Measurements from ENCODE around the gene FAIM2. TPM values are rescaled to one million over a fixed set of nuclear protein-coding genes. Genes with fewer than 3 reads are reported as not detected.

FAIM2 gene
- total RNA-seq, 1 experiment from 2014 or later: 0.22 TPM

GRCh38 chr12:49823350-49823749 is 80.3 kb downstream of the FAIM2 start:
- POLR2A ChIA-PET: no interaction called here
- H3K4me1 Mint-ChIP-seq: peaks cover 42% of the 10 kb centered on the region
- ATAC-seq: no peak

DNA sequence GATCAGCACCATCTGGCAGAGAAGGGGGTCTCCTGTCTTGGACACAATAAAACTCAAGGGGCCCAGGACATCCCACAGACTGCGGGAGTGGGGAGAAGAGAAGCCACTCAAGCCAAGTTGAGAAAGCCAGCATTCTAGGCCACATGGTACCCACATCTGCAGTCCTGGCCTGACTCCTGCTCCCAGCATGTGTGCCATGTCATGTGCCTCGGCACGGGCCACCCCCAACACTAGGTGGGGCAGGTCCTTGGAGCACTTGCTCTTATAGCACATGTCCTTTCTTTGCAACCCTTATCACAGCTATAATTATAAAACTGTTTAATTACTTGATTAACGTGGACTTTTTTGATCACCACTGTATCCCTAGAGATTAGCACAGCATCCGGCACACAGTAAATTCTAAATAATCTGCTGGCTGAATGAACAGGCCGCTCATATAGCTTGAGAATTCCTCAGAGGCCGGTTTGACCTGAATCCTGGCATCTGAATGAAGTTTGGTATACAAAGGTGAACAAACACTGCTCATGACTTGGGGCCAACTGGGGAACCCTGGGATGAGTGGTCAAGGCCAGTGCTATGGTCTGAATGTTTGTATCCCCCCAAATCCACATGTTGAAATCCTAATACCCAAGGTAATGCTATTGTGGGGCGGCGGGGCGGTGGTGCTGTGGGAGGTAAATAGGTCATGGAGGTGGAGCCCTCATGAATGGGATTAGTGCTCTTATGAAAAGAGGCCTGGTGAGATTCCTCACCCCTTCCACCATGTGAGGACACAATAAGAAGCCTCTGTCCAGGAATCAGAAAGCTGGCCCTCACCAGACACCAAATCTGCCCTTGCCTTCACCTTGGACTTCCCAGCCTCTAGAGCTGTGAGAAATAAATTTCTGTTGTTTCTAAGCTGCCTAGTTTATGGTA is 82.1 kb downstream of the FAIM2 start:
- Mint-ChIP-seq H3K4me1 (peaks cover 36% of the 10 kb centered on the region), H3K36me3 (peaks cover 8% of the 10 kb centered on the region), H3K9me3 (no peaks in the 10 kb centered on the region), H3K27ac (no peak overlapping the region), H3K27me3 (ENCODE audit: low read depth) (no peaks in the 10 kb centered on the region), H3K4me3 (no peak overlapping the region)
- ChIA-PET CTCF (interaction anchor here (0.6 to 2.3 kb wide), 6 partner anchors 11 to 1262 kb away, joined by 3 to 11 read pairs (median 4); no protein-coding TSS in a partner anchor), POLR2A (interaction anchor here (0.6 to 1.0 kb wide), 2 partner anchors 13 to 105 kb away, joined by 5 read pairs; no protein-coding TSS in a partner anchor)
- ATAC-seq: no peak
- TF ChIP-seq CREM (CRISPR knock-in tag; IDR thresholded peaks at IDR 0.05): no peak
- DNase-seq (ENCODE audit: low spot score): no peak

More at GRCh38 chr12:49823350-49823749, 80.3 kb downstream of the FAIM2 start:
- peaks cover 8% of the 10 kb centered on the region for H3K36me3 Mint-ChIP-seq
- no peaks in the 10 kb centered on the region for H3K27me3 Mint-ChIP-seq (ENCODE audit: low read depth)
- no peak for TF ChIP-seq PRRX2 (CRISPR knock-in tag; IDR thresholded peaks at IDR 0.05)
- TF ChIP-seq MAX (CRISPR knock-in tag; IDR thresholded peaks at IDR 0.05): no peak
- no peak for TF ChIP-seq GTF2I (CRISPR knock-in tag; conservative IDR thresholded peaks at IDR 0.05)
- TF ChIP-seq SOX15 (CRISPR knock-in tag; IDR thresholded peaks at IDR 0.05): no peak
- TF ChIP-seq ZNF423 (CRISPR knock-in tag; IDR thresholded peaks at IDR 0.05): no peak
- no peak for TF ChIP-seq RELA (CRISPR knock-in tag; IDR thresholded peaks at IDR 0.05; ENCODE audit: borderline replicate concordance)
- H3K27ac Mint-ChIP-seq: no peak overlapping the region
- H3K4me3 Mint-ChIP-seq: no peak overlapping the region
- CTCF ChIA-PET: no interaction called here
- no peak for DNase-seq (ENCODE audit: low spot score)
- no peaks in the 10 kb centered on the region for H3K9me3 Mint-ChIP-seq

DNA sequence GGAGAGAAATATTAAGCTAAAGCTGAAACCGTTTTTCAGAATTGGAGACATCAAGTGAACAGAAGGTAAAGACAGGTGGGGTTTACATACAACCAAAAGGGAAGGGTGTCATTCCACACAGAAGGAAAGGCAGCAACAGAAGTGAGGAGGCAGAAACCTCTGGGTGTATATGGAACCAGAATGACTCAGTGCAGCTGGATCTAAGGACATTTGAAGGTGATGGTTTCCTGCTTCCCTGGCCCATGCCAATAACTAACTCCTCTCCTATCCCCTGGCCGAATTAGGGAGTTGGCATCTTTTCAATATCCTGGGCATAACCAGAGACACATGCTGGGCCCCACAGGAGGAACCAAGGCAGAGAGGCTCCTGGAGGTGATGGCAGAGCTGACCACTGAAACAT is 83.9 kb downstream of the FAIM2 start:
- peaks cover 20% of the 10 kb centered on the region for H3K4me1 Mint-ChIP-seq
- ChIA-PET CTCF (interaction anchor here (0.5 to 2.3 kb wide), 6 partner anchors 11 to 42 kb away, joined by 3 to 11 read pairs (median 4); no protein-coding TSS in a partner anchor), POLR2A (no interaction called here)
- no peaks in the 10 kb centered on the region for H3K27me3 Mint-ChIP-seq (ENCODE audit: low read depth)
- DNase-seq (ENCODE audit: low spot score): no peak
- H3K27ac Mint-ChIP-seq: no peak overlapping the region; the same call in 1 of the 2 replicates
- no peak overlapping the region for H3K4me3 Mint-ChIP-seq
- ATAC-seq: no peak
- peaks cover 8% of the 10 kb centered on the region for H3K36me3 Mint-ChIP-seq
- H3K9me3 Mint-ChIP-seq: no peaks in the 10 kb centered on the region
- no peak for TF ChIP-seq NFATC4 (CRISPR knock-in tag; IDR thresholded peaks at IDR 0.05)
- TF ChIP-seq, protein P1, sequence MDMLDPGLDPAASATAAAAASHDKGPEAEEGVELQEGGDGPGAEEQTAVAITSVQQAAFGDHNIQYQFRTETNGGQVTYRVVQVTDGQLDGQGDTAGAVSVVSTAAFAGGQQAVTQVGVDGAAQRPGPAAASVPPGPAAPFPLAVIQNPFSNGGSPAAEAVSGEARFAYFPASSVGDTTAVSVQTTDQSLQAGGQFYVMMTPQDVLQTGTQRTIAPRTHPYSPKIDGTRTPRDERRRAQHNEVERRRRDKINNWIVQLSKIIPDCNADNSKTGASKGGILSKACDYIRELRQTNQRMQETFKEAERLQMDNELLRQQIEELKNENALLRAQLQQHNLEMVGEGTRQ (CRISPR knock-in tag; IDR thresholded peaks at IDR 0.05): no peak
- TF ChIP-seq, protein P2, sequence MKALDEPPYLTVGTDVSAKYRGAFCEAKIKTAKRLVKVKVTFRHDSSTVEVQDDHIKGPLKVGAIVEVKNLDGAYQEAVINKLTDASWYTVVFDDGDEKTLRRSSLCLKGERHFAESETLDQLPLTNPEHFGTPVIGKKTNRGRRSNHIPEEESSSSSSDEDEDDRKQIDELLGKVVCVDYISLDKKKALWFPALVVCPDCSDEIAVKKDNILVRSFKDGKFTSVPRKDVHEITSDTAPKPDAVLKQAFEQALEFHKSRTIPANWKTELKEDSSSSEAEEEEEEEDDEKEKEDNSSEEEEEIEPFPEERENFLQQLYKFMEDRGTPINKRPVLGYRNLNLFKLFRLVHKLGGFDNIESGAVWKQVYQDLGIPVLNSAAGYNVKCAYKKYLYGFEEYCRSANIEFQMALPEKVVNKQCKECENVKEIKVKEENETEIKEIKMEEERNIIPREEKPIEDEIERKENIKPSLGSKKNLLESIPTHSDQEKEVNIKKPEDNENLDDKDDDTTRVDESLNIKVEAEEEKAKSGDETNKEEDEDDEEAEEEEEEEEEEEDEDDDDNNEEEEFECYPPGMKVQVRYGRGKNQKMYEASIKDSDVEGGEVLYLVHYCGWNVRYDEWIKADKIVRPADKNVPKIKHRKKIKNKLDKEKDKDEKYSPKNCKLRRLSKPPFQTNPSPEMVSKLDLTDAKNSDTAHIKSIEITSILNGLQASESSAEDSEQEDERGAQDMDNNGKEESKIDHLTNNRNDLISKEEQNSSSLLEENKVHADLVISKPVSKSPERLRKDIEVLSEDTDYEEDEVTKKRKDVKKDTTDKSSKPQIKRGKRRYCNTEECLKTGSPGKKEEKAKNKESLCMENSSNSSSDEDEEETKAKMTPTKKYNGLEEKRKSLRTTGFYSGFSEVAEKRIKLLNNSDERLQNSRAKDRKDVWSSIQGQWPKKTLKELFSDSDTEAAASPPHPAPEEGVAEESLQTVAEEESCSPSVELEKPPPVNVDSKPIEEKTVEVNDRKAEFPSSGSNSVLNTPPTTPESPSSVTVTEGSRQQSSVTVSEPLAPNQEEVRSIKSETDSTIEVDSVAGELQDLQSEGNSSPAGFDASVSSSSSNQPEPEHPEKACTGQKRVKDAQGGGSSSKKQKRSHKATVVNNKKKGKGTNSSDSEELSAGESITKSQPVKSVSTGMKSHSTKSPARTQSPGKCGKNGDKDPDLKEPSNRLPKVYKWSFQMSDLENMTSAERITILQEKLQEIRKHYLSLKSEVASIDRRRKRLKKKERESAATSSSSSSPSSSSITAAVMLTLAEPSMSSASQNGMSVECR (CRISPR knock-in tag; IDR thresholded peaks at IDR 0.05; ENCODE audit: borderline replicate concordance): no peak
- TF ChIP-seq FOXP1 (CRISPR knock-in tag; IDR thresholded peaks at IDR 0.05; ENCODE audit: borderline replicate concordance): no peak
- no peak for TF ChIP-seq SMAD3 (CRISPR knock-in tag; IDR thresholded peaks at IDR 0.05; ENCODE audit: borderline replicate concordance)
- TF ChIP-seq FOXP4 (CRISPR knock-in tag; IDR thresholded peaks at IDR 0.05): no peak
- TF ChIP-seq AFF4 (CRISPR knock-in tag; IDR thresholded peaks at IDR 0.05; ENCODE audit: borderline replicate concordance): no peak
- TF ChIP-seq, protein P3, sequence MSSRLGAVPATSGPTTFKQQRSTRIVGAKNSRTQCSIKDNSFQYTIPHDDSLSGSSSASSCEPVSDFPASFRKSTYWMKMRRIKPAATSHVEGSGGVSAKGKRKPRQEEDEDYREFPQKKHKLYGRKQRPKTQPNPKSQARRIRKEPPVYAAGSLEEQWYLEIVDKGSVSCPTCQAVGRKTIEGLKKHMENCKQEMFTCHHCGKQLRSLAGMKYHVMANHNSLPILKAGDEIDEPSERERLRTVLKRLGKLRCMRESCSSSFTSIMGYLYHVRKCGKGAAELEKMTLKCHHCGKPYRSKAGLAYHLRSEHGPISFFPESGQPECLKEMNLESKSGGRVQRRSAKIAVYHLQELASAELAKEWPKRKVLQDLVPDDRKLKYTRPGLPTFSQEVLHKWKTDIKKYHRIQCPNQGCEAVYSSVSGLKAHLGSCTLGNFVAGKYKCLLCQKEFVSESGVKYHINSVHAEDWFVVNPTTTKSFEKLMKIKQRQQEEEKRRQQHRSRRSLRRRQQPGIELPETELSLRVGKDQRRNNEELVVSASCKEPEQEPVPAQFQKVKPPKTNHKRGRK (CRISPR knock-in tag; IDR thresholded peaks at IDR 0.05; ENCODE audit: borderline replicate concordance): no peak
- no peak for TF ChIP-seq PRRX2 (CRISPR knock-in tag; IDR thresholded peaks at IDR 0.05)
- no peak for TF ChIP-seq IRF2 (CRISPR knock-in tag; IDR thresholded peaks at IDR 0.05; ENCODE audit: borderline replicate concordance, low read depth)
